Measurements from ENCODE around the gene ADAM12. TPM values are rescaled to one million over a fixed set of nuclear protein-coding genes. Genes with fewer than 3 reads are reported as not detected.

ADAM12 gene
- total RNA-seq, 2 donors from 2014 or later, result 15.2 to 36.6 TPM

GRCh38 chr10:126235091-126235978 lies 152.9 kb downstream of the ADAM12 start:
- peak overlapping the region; percentile 22 for H3K27ac Mint-ChIP-seq
- H3K27me3 Mint-ChIP-seq, result no peaks in the 10 kb centered on the region
- H3K4me3 Mint-ChIP-seq, result no peak overlapping the region
- no peaks in the 10 kb centered on the region for H3K36me3 Mint-ChIP-seq (ENCODE audit: low read depth)
- ATAC-seq (no peak), DNase-seq (no peak)
- no peaks in the 10 kb centered on the region for H3K9me3 ChIP-seq (ENCODE audit: control insufficient read depth, low read length, poor library complexity, severe bottlenecking)
- H3K4me1 Mint-ChIP-seq, result peaks cover 3% of the 10 kb centered on the region

- Mint-ChIP-seq H3K4me1 (peaks cover 3% of the 10 kb centered on the region), H3K4me3 (no peak overlapping the region), H3K27ac (no peak overlapping the region), H3K36me3 (ENCODE audit: low read depth) (no peaks in the 10 kb centered on the region), H3K27me3 (no peaks in the 10 kb centered on the region)
- no peak for ATAC-seq
- DNase-seq, result no peak
- no peaks in the 10 kb centered on the region for H3K9me3 ChIP-seq (ENCODE audit: control insufficient read depth, low read length, poor library complexity, severe bottlenecking)
Observed at GRCh38 chr10:126234630-126235029, 153.6 kb downstream of the ADAM12 start.

GRCh38 chr10:126233182-126234148 lies 154.8 kb downstream of the ADAM12 start:
- DNase-seq (no peak), ATAC-seq (no peak)
- Mint-ChIP-seq H3K4me3 (no peak overlapping the region), H3K27ac (no peak overlapping the region), H3K4me1 (peaks cover 3% of the 10 kb centered on the region), H3K27me3 (no peaks in the 10 kb centered on the region), H3K36me3 (ENCODE audit: low read depth) (no peaks in the 10 kb centered on the region)
- H3K9me3 ChIP-seq (ENCODE audit: control insufficient read depth, low read length, poor library complexity, severe bottlenecking), result no peaks in the 10 kb centered on the region

- H3K27me3 Mint-ChIP-seq, result no peaks in the 10 kb centered on the region
- H3K36me3 Mint-ChIP-seq (ENCODE audit: low read depth), result no peaks in the 10 kb centered on the region
- no peak overlapping the region for H3K4me3 Mint-ChIP-seq
- DNase-seq, result no peak
- no peak for ATAC-seq
- H3K9me3 ChIP-seq (ENCODE audit: control insufficient read depth, low read length, poor library complexity, severe bottlenecking), result no peaks in the 10 kb centered on the region
- peaks cover 3% of the 10 kb centered on the region for H3K4me1 Mint-ChIP-seq
- H3K27ac Mint-ChIP-seq, result no peak overlapping the region
Observed at GRCh38 chr10:126230587-126230986, 157.7 kb downstream of the ADAM12 start.

GRCh38 chr10:126229686-126230085 lies 158.6 kb downstream of the ADAM12 start:
- Mint-ChIP-seq H3K4me1 (peaks cover 2% of the 10 kb centered on the region), H3K27me3 (no peaks in the 10 kb centered on the region), H3K27ac (no peak overlapping the region), H3K36me3 (ENCODE audit: low read depth) (no peaks in the 10 kb centered on the region), H3K4me3 (no peak overlapping the region)
- H3K9me3 ChIP-seq (ENCODE audit: control insufficient read depth, low read length, poor library complexity, severe bottlenecking), result no peaks in the 10 kb centered on the region
- ATAC-seq, result no peak
- no peak for DNase-seq

- no peaks in the 10 kb centered on the region for H3K27me3 Mint-ChIP-seq
- no peak overlapping the region for H3K27ac Mint-ChIP-seq
- DNase-seq (no peak), ATAC-seq (no peak)
- no peaks in the 10 kb centered on the region for H3K36me3 Mint-ChIP-seq (ENCODE audit: low read depth)
- H3K4me3 Mint-ChIP-seq, result no peak overlapping the region
- no peaks in the 10 kb centered on the region for H3K4me1 Mint-ChIP-seq
- no peaks in the 10 kb centered on the region for H3K9me3 ChIP-seq (ENCODE audit: control insufficient read depth, low read length, poor library complexity, severe bottlenecking)
Observed at GRCh38 chr10:126227762-126228134, 160.5 kb downstream of the ADAM12 start.

- H3K36me3 Mint-ChIP-seq (ENCODE audit: low read depth), result no peaks in the 10 kb centered on the region
- no peak overlapping the region for H3K4me3 Mint-ChIP-seq
- H3K4me1 Mint-ChIP-seq, result no peaks in the 10 kb centered on the region
- DNase-seq (no peak), ATAC-seq (no peak)
- H3K9me3 ChIP-seq (ENCODE audit: control insufficient read depth, low read length, poor library complexity, severe bottlenecking), result no peaks in the 10 kb centered on the region
- no peaks in the 10 kb centered on the region for H3K27me3 Mint-ChIP-seq
- H3K27ac Mint-ChIP-seq, result no peak overlapping the region
Observed at GRCh38 chr10:126226988-126227761, 161.1 kb downstream of the ADAM12 start.

- Mint-ChIP-seq H3K4me3 (no peak overlapping the region), H3K27ac (no peak overlapping the region), H3K4me1 (no peaks in the 10 kb centered on the region), H3K27me3 (no peaks in the 10 kb centered on the region), H3K36me3 (ENCODE audit: low read depth) (no peaks in the 10 kb centered on the region)
- ATAC-seq (no peak), DNase-seq (no peak)
- no peaks in the 10 kb centered on the region for H3K9me3 ChIP-seq (ENCODE audit: control insufficient read depth, low read length, poor library complexity, severe bottlenecking)
Observed at GRCh38 chr10:126226205-126226604, 162.1 kb downstream of the ADAM12 start.

- Mint-ChIP-seq H3K36me3 (ENCODE audit: low read depth) (no peaks in the 10 kb centered on the region), H3K4me3 (no peak overlapping the region), H3K27me3 (no peaks in the 10 kb centered on the region), H3K4me1 (no peaks in the 10 kb centered on the region), H3K27ac (no peak overlapping the region)
- no peaks in the 10 kb centered on the region for H3K9me3 ChIP-seq (ENCODE audit: control insufficient read depth, low read length, poor library complexity, severe bottlenecking)
- ATAC-seq (no peak), DNase-seq (no peak)
Observed at GRCh38 chr10:126225672-126226008, 162.6 kb downstream of the ADAM12 start.

- H3K4me3 Mint-ChIP-seq, result no peak overlapping the region
- no peak overlapping the region for H3K27ac Mint-ChIP-seq
- no peaks in the 10 kb centered on the region for H3K36me3 Mint-ChIP-seq (ENCODE audit: low read depth)
- H3K4me1 Mint-ChIP-seq, result no peaks in the 10 kb centered on the region
- ATAC-seq, result no peak
- H3K9me3 ChIP-seq (ENCODE audit: control insufficient read depth, low read length, poor library complexity, severe bottlenecking), result no peaks in the 10 kb centered on the region
- no peak for DNase-seq
- H3K27me3 Mint-ChIP-seq, result no peaks in the 10 kb centered on the region
Observed at GRCh38 chr10:126224967-126225671, 163.2 kb downstream of the ADAM12 start.

- no peaks in the 10 kb centered on the region for H3K36me3 Mint-ChIP-seq (ENCODE audit: low read depth)
- H3K4me1 Mint-ChIP-seq, result no peaks in the 10 kb centered on the region
- H3K4me3 Mint-ChIP-seq, result no peak overlapping the region
- no peaks in the 10 kb centered on the region for H3K27me3 Mint-ChIP-seq
- no peaks in the 10 kb centered on the region for H3K9me3 ChIP-seq (ENCODE audit: control insufficient read depth, low read length, poor library complexity, severe bottlenecking)
- no peak for ATAC-seq
- no peak for DNase-seq
- H3K27ac Mint-ChIP-seq, result no peak overlapping the region
Observed at GRCh38 chr10:126223512-126224067, 164.7 kb downstream of the ADAM12 start.

- Mint-ChIP-seq H3K27me3 (no peaks in the 10 kb centered on the region), H3K27ac (no peak overlapping the region), H3K4me1 (no peaks in the 10 kb centered on the region), H3K4me3 (no peak overlapping the region), H3K36me3 (ENCODE audit: low read depth) (no peaks in the 10 kb centered on the region)
- no peak for DNase-seq
- no peaks in the 10 kb centered on the region for H3K9me3 ChIP-seq (ENCODE audit: control insufficient read depth, low read length, poor library complexity, severe bottlenecking)
- no peak for ATAC-seq
Observed at GRCh38 chr10:126222736-126223511, 165.4 kb downstream of the ADAM12 start.
